ENCODE results near the gene WDR49.
"Not testable (repeated sequence)": the region's sequence is repeated elsewhere in the genome, so short reads cannot be mapped to it uniquely, and the experiment has no call there.

WDR49 gene

GRCh38 chr3:167653760-167654159, at the start of gene WDR49:
TSS of gene WDR49 (minus strand) at chr3:167653942. CDS start at chr3:167653425, 517 bp downstream.
- no peak for DNase-seq

- no peak for DNase-seq
Observed at GRCh38 chr3:167700926-167701325, 47.2 kb upstream of the WDR49 start.

GRCh38 chr3:167700046-167700445, 46.3 kb upstream of the WDR49 start:
- no peak for DNase-seq

GRCh38 chr3:167694121-167694520, 40.4 kb upstream of the WDR49 start:
- no peak for DNase-seq

GRCh38 chr3:167691366-167691765, 37.6 kb upstream of the WDR49 start:
- no peak for DNase-seq

GRCh38 chr3:167684388-167684993, 30.7 kb upstream of the WDR49 start:
- DNase-seq: peak; percentile 20

GRCh38 chr3:167679526-167679925, 25.8 kb upstream of the WDR49 start:
- no peak for DNase-seq

- DNase-seq: no peak
Observed at GRCh38 chr3:167675848-167676247, 22.1 kb upstream of the WDR49 start.

- DNase-seq: no peak
Observed at GRCh38 chr3:167673221-167673620, 19.5 kb upstream of the WDR49 start.

- no peak for DNase-seq
Observed at GRCh38 chr3:167671878-167672427, 18.2 kb upstream of the WDR49 start.

GRCh38 chr3:167669699-167670098, 16.0 kb upstream of the WDR49 start:
- DNase-seq: no peak

- no peak for DNase-seq
Observed at GRCh38 chr3:167668651-167669050, 14.9 kb upstream of the WDR49 start.

GRCh38 chr3:167666563-167666962, 12.8 kb upstream of the WDR49 start:
- DNase-seq: no peak

GRCh38 chr3:167662919-167663400, 9.2 kb upstream of the WDR49 start:
- DNase-seq: no peak

GRCh38 chr3:167657684-167658225, 4.0 kb upstream of the WDR49 start:
- no peak for DNase-seq

GRCh38 chr3:167656821-167657220, 3.1 kb upstream of the WDR49 start:
- no peak for DNase-seq

- DNase-seq: no peak
Observed at GRCh38 chr3:167653155-167653554, 587 bp downstream of the WDR49 start.

GRCh38 chr3:167651826-167652225, 1.9 kb downstream of the WDR49 start:
- no peak for DNase-seq

GRCh38 chr3:167650459-167650858, 3.3 kb downstream of the WDR49 start:
- DNase-seq: no peak

GRCh38 chr3:167649746-167650145, 4.0 kb downstream of the WDR49 start:
- no peak for DNase-seq

GRCh38 chr3:167644611-167645010, 9.1 kb downstream of the WDR49 start:
- no peak for DNase-seq

GRCh38 chr3:167631471-167631870, 22.3 kb downstream of the WDR49 start:
- no peak for DNase-seq

- DNase-seq: no peak
Observed at GRCh38 chr3:167626490-167626889, 27.3 kb downstream of the WDR49 start.

- DNase-seq: no peak
Observed at GRCh38 chr3:167615030-167615429, 38.7 kb downstream of the WDR49 start.

- not testable (repeated sequence) for DNase-seq
Observed at GRCh38 chr3:167614196-167614595, 39.5 kb downstream of the WDR49 start.

Data from NCI-H2029 (cell line).